Activated CD4-positive, alpha-beta T cell treated with anti-CD3 and anti-CD28 coated beads, Interleukin-2, amount 10 ng/mL, durations not matched to agents 7 days and 5 days (primary cell): Measurements from ENCODE around the gene CNPPD1. TPM values are rescaled to one million over a fixed set of nuclear protein-coding genes. Genes with fewer than 3 reads are reported as not detected.

ENCODE experiments used
- CTCF ChIA-PET: fragments of 350-600 bp; sonication (Branson Sonifier 250); formaldehyde crosslinking; loops from one replicate; lab custom pipeline; 2021; ENCODE audit warnings: antibody characterized with exemption; lab: Charles Lee
- POLR2A ChIA-PET: fragments of 350-600 bp; sonication (Branson Sonifier 250); formaldehyde crosslinking; loops from one replicate; lab custom pipeline; 2021; ENCODE audit warnings: antibody characterized with exemption; lab: Charles Lee
- DNase-seq: peaks from one replicate; pipeline ENCODE4 v3.0.0-alpha.2; 2020
- H3K27ac Mint-ChIP-seq: one replicate; pipeline ENCODE4 v1.8.0; 2021; ENCODE audit warnings: mild to moderate bottlenecking, moderate library complexity, mixed read lengths
- H3K27me3 Mint-ChIP-seq: one replicate; pipeline ENCODE4 v1.8.0; 2021; ENCODE audit warnings: mixed read lengths
- H3K36me3 Mint-ChIP-seq: one replicate; pipeline ENCODE4 v1.8.0; 2021; ENCODE audit warnings: low read depth, mixed read lengths
- H3K4me1 Mint-ChIP-seq: one replicate; pipeline ENCODE4 v1.8.0; 2021; ENCODE audit warnings: mixed read lengths
- H3K4me3 Mint-ChIP-seq: one replicate; pipeline ENCODE4 v1.8.0; 2021; ENCODE audit warnings: mild to moderate bottlenecking, moderate library complexity, mixed read lengths
- H3K9me3 Mint-ChIP-seq: one replicate; pipeline ENCODE4 v1.8.0; 2021; ENCODE audit warnings: mixed read lengths
- total RNA-seq, 2 experiments: library from RNA; stranded (reverse); gene quantifications; one replicate each; pipeline ENCODE4 v1.2.3, GENCODE V29; 2021

The CNPPD1 gene
- total RNA-seq, 2 experiments from 2014 or later = 79.6 to 79.8 TPM

- ChIA-PET POLR2A (no interaction called here), CTCF (interaction anchor here (0.5 to 2.1 kb wide), 6 partner anchors 8 to 79 kb away, joined by 3 to 8 read pairs (median 4); partner anchors contain the start of genes NHEJ1 and ZFAND2B)
- peaks cover 27% of the 10 kb centered on the region for H3K36me3 Mint-ChIP-seq
- H3K27ac Mint-ChIP-seq = no peak overlapping the region
- H3K9me3 Mint-ChIP-seq = no peaks in the 10 kb centered on the region
- no peak overlapping the region for H3K4me3 Mint-ChIP-seq
- DNase-seq = no peak
- H3K4me1 Mint-ChIP-seq = peaks cover 37% of the 10 kb centered on the region
- H3K27me3 Mint-ChIP-seq = no peaks in the 10 kb centered on the region
Observed at GRCh38 chr2:219215871-219216534, 39.3 kb upstream of the CNPPD1 start.

GRCh38 chr2:219214786-219215185 lies 38.1 kb upstream of the CNPPD1 start:
- peaks cover 49% of the 10 kb centered on the region for H3K4me1 Mint-ChIP-seq
- H3K27ac Mint-ChIP-seq = no peak overlapping the region
- no peak overlapping the region for H3K4me3 Mint-ChIP-seq
- H3K27me3 Mint-ChIP-seq = no peaks in the 10 kb centered on the region
- ChIA-PET CTCF (interaction anchor here (0.9 to 1.1 kb wide), 3 partner anchors 10 to 40 kb away, joined by 3 read pairs; no protein-coding TSS in a partner anchor), POLR2A (no interaction called here)
- no peak for DNase-seq
- no peaks in the 10 kb centered on the region for H3K9me3 Mint-ChIP-seq
- H3K36me3 Mint-ChIP-seq = peaks cover 22% of the 10 kb centered on the region

- H3K4me1 Mint-ChIP-seq = peaks cover 53% of the 10 kb centered on the region
- H3K27me3 Mint-ChIP-seq = no peaks in the 10 kb centered on the region
- peaks cover 21% of the 10 kb centered on the region for H3K36me3 Mint-ChIP-seq
- H3K9me3 Mint-ChIP-seq = no peaks in the 10 kb centered on the region
- H3K27ac Mint-ChIP-seq = no peak overlapping the region
- CTCF ChIA-PET = interaction anchor here (0.9 to 1.1 kb wide), 2 partner anchors 9 to 10 kb away, joined by 3 read pairs; no protein-coding TSS in a partner anchor
- POLR2A ChIA-PET = no interaction called here
- DNase-seq = no peak
- no peak overlapping the region for H3K4me3 Mint-ChIP-seq
Observed at GRCh38 chr2:219214141-219214540, 37.4 kb upstream of the CNPPD1 start.

- peaks cover 56% of the 10 kb centered on the region for H3K4me1 Mint-ChIP-seq
- H3K27me3 Mint-ChIP-seq = no peaks in the 10 kb centered on the region
- POLR2A ChIA-PET = no interaction called here
- DNase-seq = no peak
- peak overlapping the region; percentile 22 for H3K27ac Mint-ChIP-seq
- peaks cover 23% of the 10 kb centered on the region for H3K36me3 Mint-ChIP-seq
- CTCF ChIA-PET = interaction anchor here (0.6 to 1.1 kb wide), 2 partner anchors 81 to 987 kb away, joined by 3 to 7 read pairs; no protein-coding TSS in a partner anchor
- H3K4me3 Mint-ChIP-seq = no peak overlapping the region
- no peaks in the 10 kb centered on the region for H3K9me3 Mint-ChIP-seq
Observed at GRCh38 chr2:219213486-219214071, 36.9 kb upstream of the CNPPD1 start.

- no peak for DNase-seq
- H3K36me3 Mint-ChIP-seq = peaks cover 28% of the 10 kb centered on the region
- H3K9me3 Mint-ChIP-seq = no peaks in the 10 kb centered on the region
- H3K27me3 Mint-ChIP-seq = no peaks in the 10 kb centered on the region
- ChIA-PET CTCF (interaction anchor here (0.6 to 2.6 kb wide), 4 partner anchors 37 to 986 kb away, joined by 3 to 7 read pairs (median 5); partner anchors contain the start of gene TUBA4A), POLR2A (no interaction called here)
- H3K27ac Mint-ChIP-seq = no peak overlapping the region
- H3K4me1 Mint-ChIP-seq = peaks cover 60% of the 10 kb centered on the region
- no peak overlapping the region for H3K4me3 Mint-ChIP-seq
Observed at GRCh38 chr2:219213026-219213415, 36.3 kb upstream of the CNPPD1 start.

- CTCF ChIA-PET = interaction anchor here (0.6 to 2.6 kb wide), 22 partner anchors 9 to 603 kb away, joined by 3 to 18 read pairs (median 4); partner anchors contain the start of genes DNAJB2, PLCD4 and TUBA4A
- Mint-ChIP-seq H3K27ac (peak overlapping the region; percentile 94), H3K4me3 (no peak overlapping the region), H3K27me3 (no peaks in the 10 kb centered on the region), H3K36me3 (peaks cover 29% of the 10 kb centered on the region), H3K9me3 (no peaks in the 10 kb centered on the region), H3K4me1 (peaks cover 58% of the 10 kb centered on the region)
- POLR2A ChIA-PET = no interaction called here
- no peak for DNase-seq
Observed at GRCh38 chr2:219210886-219211362, 34.2 kb upstream of the CNPPD1 start.

- Mint-ChIP-seq H3K4me1 (peaks cover 60% of the 10 kb centered on the region), H3K4me3 (no peak overlapping the region), H3K27ac (peak overlapping the region; percentile 94), H3K9me3 (no peaks in the 10 kb centered on the region), H3K27me3 (no peaks in the 10 kb centered on the region), H3K36me3 (peaks cover 29% of the 10 kb centered on the region)
- CTCF ChIA-PET = interaction anchor here (2.1 to 2.6 kb wide), 2 partner anchors 35 to 51 kb away, joined by 6 to 18 read pairs; no protein-coding TSS in a partner anchor
- no peak for DNase-seq
- POLR2A ChIA-PET = no interaction called here
Observed at GRCh38 chr2:219210196-219210885, 33.6 kb upstream of the CNPPD1 start.

- DNase-seq = no peak
- Mint-ChIP-seq H3K4me3 (peak overlapping the region; percentile 36), H3K36me3 (peaks cover 25% of the 10 kb centered on the region), H3K27ac (peak overlapping the region; percentile 94), H3K27me3 (no peaks in the 10 kb centered on the region), H3K4me1 (peaks cover 60% of the 10 kb centered on the region), H3K9me3 (peaks cover 2% of the 10 kb centered on the region)
- ChIA-PET POLR2A (no interaction called here), CTCF (interaction anchor here (0.7 to 1.6 kb wide), 7 partner anchors 17 to 313 kb away, joined by 3 to 5 read pairs (median 4); partner anchors contain the start of gene CNPPD1)
Observed at GRCh38 chr2:219209236-219210195, 32.8 kb upstream of the CNPPD1 start.

- Mint-ChIP-seq H3K9me3 (peaks cover 3% of the 10 kb centered on the region), H3K27me3 (no peaks in the 10 kb centered on the region), H3K4me3 (peak overlapping the region; percentile 80), H3K27ac (peak overlapping the region; percentile 95), H3K36me3 (peaks cover 20% of the 10 kb centered on the region), H3K4me1 (peaks cover 58% of the 10 kb centered on the region)
- ChIA-PET CTCF (interaction anchor here (0.8 to 2.0 kb wide), 11 partner anchors 9 to 312 kb away, joined by 3 to 6 read pairs (median 4); partner anchors contain the start of genes CNPPD1 and TUBA4B), POLR2A (interaction anchor here (0.6 kb wide), 1 partner anchor 15 kb away, joined by 7 read pairs; no protein-coding TSS in a partner anchor)
- DNase-seq = no peak
Observed at GRCh38 chr2:219207884-219208740, 31.4 kb upstream of the CNPPD1 start.

- Mint-ChIP-seq H3K4me3 (peak overlapping the region; percentile 80), H3K36me3 (peaks cover 20% of the 10 kb centered on the region), H3K9me3 (peaks cover 3% of the 10 kb centered on the region), H3K27ac (peak overlapping the region; percentile 95), H3K4me1 (peaks cover 58% of the 10 kb centered on the region), H3K27me3 (no peaks in the 10 kb centered on the region)
- POLR2A ChIA-PET = interaction anchor here (0.6 to 1.4 kb wide), 2 partner anchors 14 to 27 kb away, joined by 4 to 7 read pairs; no protein-coding TSS in a partner anchor
- CTCF ChIA-PET = interaction anchor here (0.9 to 2.0 kb wide), 10 partner anchors 10 to 311 kb away, joined by 3 to 13 read pairs (median 4); partner anchors contain the start of genes GLB1L, STK16 and TUBA4B
- no peak for DNase-seq
Observed at GRCh38 chr2:219207134-219207883, 30.6 kb upstream of the CNPPD1 start.
